ENCODE data around the gene ADH1A.

Gene ADH1A

GRCh38 chr4:99273704-99274103 lies 17.1 kb downstream of the ADH1A start:
- no peak overlapping the region for H3K4me3 ChIP-seq (ENCODE audit: low read depth, low read length)
- no peaks in the 10 kb centered on the region for H3K36me3 ChIP-seq (ENCODE audit: control insufficient read depth in 2 of 2, insufficient read depth in 1 of 2, low read length in 2 of 2)
- no peak for TF ChIP-seq ZNF37A (tag by site-specific recombination; IDR thresholded peaks at IDR 0.05)
- no peak for TF ChIP-seq ZBTB8A (tag by site-specific recombination; IDR thresholded peaks at IDR 0.05)
- TF ChIP-seq PRDM1 (tag by site-specific recombination; IDR thresholded peaks at IDR 0.05): no peak
- no peak for TF ChIP-seq ZNF112 (tag by site-specific recombination; IDR thresholded peaks at IDR 0.05)
- no peak for TF ChIP-seq ZNF610 (tag by site-specific recombination; IDR thresholded peaks at IDR 0.05; ENCODE audit: borderline replicate concordance)
- TF ChIP-seq ZNF623 (tag by site-specific recombination; IDR thresholded peaks at IDR 0.05): no peak
- TF ChIP-seq ZBTB26 (tag by site-specific recombination; optimal IDR thresholded peaks at IDR 0.05): no peak
- no peak for TF ChIP-seq ZSCAN30 (tag by site-specific recombination; IDR thresholded peaks at IDR 0.05)
- no peak for TF ChIP-seq INSM2 (tag by site-specific recombination; IDR thresholded peaks at IDR 0.05)
- no peak for TF ChIP-seq ZNF600 (tag by site-specific recombination; IDR thresholded peaks at IDR 0.05)
- no peak for TF ChIP-seq ZBTB17 (tag by site-specific recombination; IDR thresholded peaks at IDR 0.05)
- TF ChIP-seq ZNF654 (tag by site-specific recombination; IDR thresholded peaks at IDR 0.05; ENCODE audit: low read depth): no peak
- TF ChIP-seq PRDM10 (tag by site-specific recombination; IDR thresholded peaks at IDR 0.05): no peak
- ChIA-PET CTCF (no interaction called here), POLR2A (interaction anchor here (0.6 kb wide), 1 partner anchor 1062 kb away, joined by 4 read pairs; no protein-coding TSS in a partner anchor)
- H3K4me1 ChIP-seq (ENCODE audit: control insufficient read depth, insufficient read depth, low read length): no peaks in the 10 kb centered on the region
- no peak overlapping the region for H3K27ac ChIP-seq (ENCODE audit: extremely low read depth, low read depth, low read length)
- H3K9me3 ChIP-seq (ENCODE audit: control insufficient read depth, insufficient read depth, low read depth, low read length): no peaks in the 10 kb centered on the region

GRCh38 chr4:99264927-99265326 lies 25.9 kb downstream of the ADH1A start:
- no peaks in the 10 kb centered on the region for H3K4me1 ChIP-seq (ENCODE audit: control insufficient read depth, insufficient read depth, low read length)
- CTCF ChIA-PET: no interaction called here
- H3K4me3 ChIP-seq (ENCODE audit: low read depth, low read length): no peak overlapping the region
- H3K27ac ChIP-seq (ENCODE audit: extremely low read depth, low read depth, low read length): no peak overlapping the region
- no peaks in the 10 kb centered on the region for H3K9me3 ChIP-seq (ENCODE audit: control insufficient read depth, insufficient read depth, low read depth, low read length)
- POLR2A ChIA-PET: no interaction called here
- no peaks in the 10 kb centered on the region for H3K36me3 ChIP-seq (ENCODE audit: control insufficient read depth in 2 of 2, insufficient read depth in 1 of 2, low read length in 2 of 2)
- TF ChIP-seq ZBTB17 (tag by site-specific recombination; IDR thresholded peaks at IDR 0.05) (no peak), ZNF521 (tag by site-specific recombination; IDR thresholded peaks at IDR 0.05) (no peak), ZNF140 (tag by site-specific recombination; IDR thresholded peaks at IDR 0.05) (no peak)
- TF ChIP-seq, protein P1, sequence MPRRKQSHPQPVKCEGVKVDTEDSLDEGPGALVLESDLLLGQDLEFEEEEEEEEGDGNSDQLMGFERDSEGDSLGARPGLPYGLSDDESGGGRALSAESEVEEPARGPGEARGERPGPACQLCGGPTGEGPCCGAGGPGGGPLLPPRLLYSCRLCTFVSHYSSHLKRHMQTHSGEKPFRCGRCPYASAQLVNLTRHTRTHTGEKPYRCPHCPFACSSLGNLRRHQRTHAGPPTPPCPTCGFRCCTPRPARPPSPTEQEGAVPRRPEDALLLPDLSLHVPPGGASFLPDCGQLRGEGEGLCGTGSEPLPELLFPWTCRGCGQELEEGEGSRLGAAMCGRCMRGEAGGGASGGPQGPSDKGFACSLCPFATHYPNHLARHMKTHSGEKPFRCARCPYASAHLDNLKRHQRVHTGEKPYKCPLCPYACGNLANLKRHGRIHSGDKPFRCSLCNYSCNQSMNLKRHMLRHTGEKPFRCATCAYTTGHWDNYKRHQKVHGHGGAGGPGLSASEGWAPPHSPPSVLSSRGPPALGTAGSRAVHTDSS (tag by site-specific recombination; IDR thresholded peaks at IDR 0.05): no peak
- TF ChIP-seq, protein P2, sequence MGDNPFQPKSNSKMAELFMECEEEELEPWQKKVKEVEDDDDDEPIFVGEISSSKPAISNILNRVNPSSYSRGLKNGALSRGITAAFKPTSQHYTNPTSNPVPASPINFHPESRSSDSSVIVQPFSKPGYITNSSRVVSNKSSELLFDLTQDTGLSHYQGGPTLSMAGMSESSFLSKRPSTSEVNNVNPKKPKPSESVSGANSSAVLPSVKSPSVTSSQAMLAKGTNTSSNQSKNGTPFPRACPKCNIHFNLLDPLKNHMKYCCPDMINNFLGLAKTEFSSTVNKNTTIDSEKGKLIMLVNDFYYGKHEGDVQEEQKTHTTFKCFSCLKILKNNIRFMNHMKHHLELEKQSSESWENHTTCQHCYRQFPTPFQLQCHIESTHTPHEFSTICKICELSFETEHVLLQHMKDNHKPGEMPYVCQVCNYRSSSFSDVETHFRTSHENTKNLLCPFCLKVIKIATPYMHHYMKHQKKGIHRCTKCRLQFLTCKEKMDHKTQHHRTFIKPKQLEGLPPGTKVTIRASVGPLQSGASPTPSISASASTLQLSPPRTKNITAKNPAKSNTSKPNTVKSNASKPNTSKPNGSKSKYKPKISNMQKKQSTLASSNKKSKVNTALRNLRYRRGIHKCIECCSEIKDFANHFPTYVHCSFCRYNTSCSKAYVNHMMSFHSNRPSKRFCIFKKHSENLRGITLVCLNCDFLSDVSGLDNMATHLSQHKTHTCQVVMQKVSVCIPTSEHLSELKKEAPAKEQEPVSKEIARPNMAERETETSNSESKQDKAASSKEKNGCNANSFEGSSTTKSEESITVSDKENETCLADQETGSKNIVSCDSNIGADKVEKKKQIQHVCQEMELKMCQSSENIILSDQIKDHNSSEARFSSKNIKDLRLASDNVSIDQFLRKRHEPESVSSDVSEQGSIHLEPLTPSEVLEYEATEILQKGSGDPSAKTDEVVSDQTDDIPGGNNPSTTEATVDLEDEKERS (tag by site-specific recombination; IDR thresholded peaks at IDR 0.05): no peak
- TF ChIP-seq, protein P3, sequence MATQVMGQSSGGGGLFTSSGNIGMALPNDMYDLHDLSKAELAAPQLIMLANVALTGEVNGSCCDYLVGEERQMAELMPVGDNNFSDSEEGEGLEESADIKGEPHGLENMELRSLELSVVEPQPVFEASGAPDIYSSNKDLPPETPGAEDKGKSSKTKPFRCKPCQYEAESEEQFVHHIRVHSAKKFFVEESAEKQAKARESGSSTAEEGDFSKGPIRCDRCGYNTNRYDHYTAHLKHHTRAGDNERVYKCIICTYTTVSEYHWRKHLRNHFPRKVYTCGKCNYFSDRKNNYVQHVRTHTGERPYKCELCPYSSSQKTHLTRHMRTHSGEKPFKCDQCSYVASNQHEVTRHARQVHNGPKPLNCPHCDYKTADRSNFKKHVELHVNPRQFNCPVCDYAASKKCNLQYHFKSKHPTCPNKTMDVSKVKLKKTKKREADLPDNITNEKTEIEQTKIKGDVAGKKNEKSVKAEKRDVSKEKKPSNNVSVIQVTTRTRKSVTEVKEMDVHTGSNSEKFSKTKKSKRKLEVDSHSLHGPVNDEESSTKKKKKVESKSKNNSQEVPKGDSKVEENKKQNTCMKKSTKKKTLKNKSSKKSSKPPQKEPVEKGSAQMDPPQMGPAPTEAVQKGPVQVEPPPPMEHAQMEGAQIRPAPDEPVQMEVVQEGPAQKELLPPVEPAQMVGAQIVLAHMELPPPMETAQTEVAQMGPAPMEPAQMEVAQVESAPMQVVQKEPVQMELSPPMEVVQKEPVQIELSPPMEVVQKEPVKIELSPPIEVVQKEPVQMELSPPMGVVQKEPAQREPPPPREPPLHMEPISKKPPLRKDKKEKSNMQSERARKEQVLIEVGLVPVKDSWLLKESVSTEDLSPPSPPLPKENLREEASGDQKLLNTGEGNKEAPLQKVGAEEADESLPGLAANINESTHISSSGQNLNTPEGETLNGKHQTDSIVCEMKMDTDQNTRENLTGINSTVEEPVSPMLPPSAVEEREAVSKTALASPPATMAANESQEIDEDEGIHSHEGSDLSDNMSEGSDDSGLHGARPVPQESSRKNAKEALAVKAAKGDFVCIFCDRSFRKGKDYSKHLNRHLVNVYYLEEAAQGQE (tag by site-specific recombination; IDR thresholded peaks at IDR 0.05): no peak
- TF ChIP-seq, protein P4, sequence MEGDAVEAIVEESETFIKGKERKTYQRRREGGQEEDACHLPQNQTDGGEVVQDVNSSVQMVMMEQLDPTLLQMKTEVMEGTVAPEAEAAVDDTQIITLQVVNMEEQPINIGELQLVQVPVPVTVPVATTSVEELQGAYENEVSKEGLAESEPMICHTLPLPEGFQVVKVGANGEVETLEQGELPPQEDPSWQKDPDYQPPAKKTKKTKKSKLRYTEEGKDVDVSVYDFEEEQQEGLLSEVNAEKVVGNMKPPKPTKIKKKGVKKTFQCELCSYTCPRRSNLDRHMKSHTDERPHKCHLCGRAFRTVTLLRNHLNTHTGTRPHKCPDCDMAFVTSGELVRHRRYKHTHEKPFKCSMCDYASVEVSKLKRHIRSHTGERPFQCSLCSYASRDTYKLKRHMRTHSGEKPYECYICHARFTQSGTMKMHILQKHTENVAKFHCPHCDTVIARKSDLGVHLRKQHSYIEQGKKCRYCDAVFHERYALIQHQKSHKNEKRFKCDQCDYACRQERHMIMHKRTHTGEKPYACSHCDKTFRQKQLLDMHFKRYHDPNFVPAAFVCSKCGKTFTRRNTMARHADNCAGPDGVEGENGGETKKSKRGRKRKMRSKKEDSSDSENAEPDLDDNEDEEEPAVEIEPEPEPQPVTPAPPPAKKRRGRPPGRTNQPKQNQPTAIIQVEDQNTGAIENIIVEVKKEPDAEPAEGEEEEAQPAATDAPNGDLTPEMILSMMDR (tag by site-specific recombination; IDR thresholded peaks at IDR 0.05): no peak

All from HEK293 (cell line).